Endodermal cell (in vitro differentiated cells): ENCODE measurements around the gene SLC25A5. TPM values are rescaled to one million over a fixed set of nuclear protein-coding genes. Genes with fewer than 3 reads are reported as not detected.

Experiments
- DNase-seq: peaks from one replicate; pipeline ENCODE4 v3.0.0-alpha.2; 2017
- H3K27ac ChIP-seq: 2 replicates; pipeline ENCODE4 v1.5.1; 2013; ENCODE audit warnings: mild to moderate bottlenecking, low read depth, low read length, moderate library complexity
- H3K27me3 ChIP-seq: 2 replicates; pipeline ENCODE4 v1.6.1; 2013; ENCODE audit warnings: mild to moderate bottlenecking, low read length, moderate library complexity; ENCODE audit not compliant: insufficient read depth, control insufficient read depth, poor library complexity, severe bottlenecking
- H3K36me3 ChIP-seq: 2 replicates; pipeline ENCODE4 v1.7.0; 2013; ENCODE audit warnings: mild to moderate bottlenecking, low read length, moderate library complexity; ENCODE audit not compliant: control insufficient read depth, insufficient read depth
- H3K4me1 ChIP-seq: one replicate; pipeline ENCODE4 v1.7.0; 2013; ENCODE audit warnings: low read length; ENCODE audit not compliant: control insufficient read depth, insufficient read depth
- H3K4me3 ChIP-seq: 2 replicates; pipeline ENCODE4 v1.5.1; 2013; ENCODE audit warnings: mild to moderate bottlenecking, low read length, moderate library complexity
- H3K9ac ChIP-seq: 2 replicates; pipeline ENCODE4 v1.6.1; 2013; ENCODE audit warnings: mild to moderate bottlenecking, low read length, moderate library complexity; ENCODE audit not compliant: poor library complexity, severe bottlenecking; ENCODE audit errors: extremely low read depth
- H3K9me3 ChIP-seq: 2 replicates; pipeline ENCODE4 v1.6.1; 2013; ENCODE audit warnings: mild to moderate bottlenecking, low read length, moderate library complexity; ENCODE audit not compliant: control insufficient read depth
- H3K27ac Mint-ChIP-seq: 2 replicates; pipeline ENCODE4 v1.8.0; 2020; ENCODE audit warnings: mixed read lengths
- H3K27me3 Mint-ChIP-seq: 2 replicates; pipeline ENCODE4 v1.8.0; 2021; ENCODE audit warnings: mild to moderate bottlenecking, mixed read lengths; ENCODE audit not compliant: insufficient read depth
- H3K36me3 Mint-ChIP-seq: 2 replicates; pipeline ENCODE4 v1.8.0; 2020; ENCODE audit warnings: low read depth, mixed read lengths
- H3K4me1 Mint-ChIP-seq: 2 replicates; pipeline ENCODE4 v1.8.0; 2020; ENCODE audit warnings: mixed read lengths
- H3K4me3 Mint-ChIP-seq: 2 replicates; pipeline ENCODE4 v1.8.0; 2020; ENCODE audit warnings: mild to moderate bottlenecking, moderate library complexity, mixed read lengths
- H3K9me3 Mint-ChIP-seq: 2 replicates; pipeline ENCODE4 v1.8.0; 2020; ENCODE audit warnings: mild to moderate bottlenecking, mixed read lengths
- CTCF ChIP-seq: fragments of 200-600 bp; sonication (generic); conservative IDR thresholded peaks from 2 replicates; pipeline ENCODE4 v1.5.0; 2021; ENCODE audit warnings: antibody characterized with exemption, mild to moderate bottlenecking
- WGBS, 2 experiments: methylation state at CpG; one replicate each; pipeline versions ENCODE4 v1.1.5 to v1.1.7; 2013; ENCODE audit warnings: missing lambda C conversion rate in 2 of 2, mixed read lengths in 1 of 2; ENCODE audit not compliant: insufficient coverage in 1 of 2, insufficient read length in 1 of 2; 5-methylcytosine and 5-hydroxymethylcytosine counted together
- total RNA-seq, 2 donors: library from RNA; stranded (reverse); fragmentation: NEBNext Ultra II Directional in 1 of 2; extraction: Animal tissue kit (Norgen Biotek cat#: 25700) in 1 of 2; gene quantifications; 2 replicates in 1 of 2; 3 replicates in 1 of 2; pipeline ENCODE4 v1.2.1, GENCODE V29; 2021

SLC25A5 gene
- total RNA-seq, 2 donors from 2014 or later: 321 TPM

GRCh38 chrX:119516157-119516702 is 48.0 kb downstream of the SLC25A5 start:
- H3K27me3 ChIP-seq: no peaks in the 10 kb centered on the region
- Mint-ChIP-seq H3K4me3 (no peak overlapping the region), H3K27ac (no peak overlapping the region), H3K4me1 (no peaks in the 10 kb centered on the region), H3K9me3 (peaks cover 50% of the 10 kb centered on the region), H3K36me3 (no peaks in the 10 kb centered on the region), H3K27me3 (no peaks in the 10 kb centered on the region)
- no peak overlapping the region for H3K9ac ChIP-seq
- peak; percentile 80 for TF ChIP-seq CTCF
- peak; percentile 63 for DNase-seq
- WGBS, 2 experiments: 40 to 70% methylated on average over 2 to 5 of the region's 5 CpGs
- no peaks in the 10 kb centered on the region for H3K9me3 ChIP-seq
- H3K4me1 ChIP-seq: no peaks in the 10 kb centered on the region
- H3K27ac ChIP-seq: no peak overlapping the region
- no peak overlapping the region for H3K4me3 ChIP-seq
- H3K36me3 ChIP-seq: no peaks in the 10 kb centered on the region

- H3K4me3 Mint-ChIP-seq: no peak overlapping the region
Observed at GRCh38 chrX:119518371-119518770, 50.1 kb downstream of the SLC25A5 start.

More at GRCh38 chrX:119518371-119518770, 50.1 kb downstream of the SLC25A5 start:
- no peak overlapping the region for H3K4me3 ChIP-seq
- TF ChIP-seq CTCF: no peak
- WGBS, 2 experiments: 89% methylated on average over 3 of the region's 4 CpGs; no CpG with 5 or more reads in 1 of the 2 experiments
- no peak overlapping the region for H3K9ac ChIP-seq
- Mint-ChIP-seq H3K27ac (no peak overlapping the region), H3K4me1 (no peaks in the 10 kb centered on the region), H3K9me3 (peaks cover 55% of the 10 kb centered on the region), H3K27me3 (no peaks in the 10 kb centered on the region), H3K36me3 (no peaks in the 10 kb centered on the region)
- H3K9me3 ChIP-seq: no peaks in the 10 kb centered on the region
- H3K36me3 ChIP-seq: no peaks in the 10 kb centered on the region
- no peaks in the 10 kb centered on the region for H3K27me3 ChIP-seq
- DNase-seq: no peak
- H3K27ac ChIP-seq: no peak overlapping the region
- no peaks in the 10 kb centered on the region for H3K4me1 ChIP-seq

Other genes starting within 250 kb of the SLC25A5 start
- gene PGRMC1, start 232.2 kb upstream of the SLC25A5 start, total RNA-seq: 100 to 1,000 TPM; 108 to 115 TPM
- 1 to 10 TPM; 4.4 to 4.9 TPM for gene SLC25A43, start 69.1 kb upstream of the SLC25A5 start, total RNA-seq
- gene STEEP1, start 97.0 kb downstream of the SLC25A5 start, total RNA-seq: 10 to 100 TPM; 18.7 to 19.8 TPM
- gene UBE2A, start 106.1 kb downstream of the SLC25A5 start, total RNA-seq: 10 to 100 TPM; 59.7 to 64.0 TPM
- gene NKRF, start 138.0 kb downstream of the SLC25A5 start, total RNA-seq: 10 to 100 TPM; 14.3 to 15.8 TPM
- gene SEPTIN6, start 224.7 kb downstream of the SLC25A5 start, total RNA-seq: 10 to 100 TPM; 11.5 to 18.7 TPM